SHP77 (cell line): ENCODE data around the gene EPN3.
A peak's percentile ranks its signal among the peaks of the same experiment; 100 is the strongest.

Experiments used
- DNase-seq, 2 experiments: peaks; one replicate each; lab custom pipeline; 2025; lab: John Stamatoyannopoulos, UW

Gene EPN3

GRCh38 chr17:50589095-50589705, 56.7 kb downstream of the EPN3 start:
- no peak for DNase-seq

DNA sequence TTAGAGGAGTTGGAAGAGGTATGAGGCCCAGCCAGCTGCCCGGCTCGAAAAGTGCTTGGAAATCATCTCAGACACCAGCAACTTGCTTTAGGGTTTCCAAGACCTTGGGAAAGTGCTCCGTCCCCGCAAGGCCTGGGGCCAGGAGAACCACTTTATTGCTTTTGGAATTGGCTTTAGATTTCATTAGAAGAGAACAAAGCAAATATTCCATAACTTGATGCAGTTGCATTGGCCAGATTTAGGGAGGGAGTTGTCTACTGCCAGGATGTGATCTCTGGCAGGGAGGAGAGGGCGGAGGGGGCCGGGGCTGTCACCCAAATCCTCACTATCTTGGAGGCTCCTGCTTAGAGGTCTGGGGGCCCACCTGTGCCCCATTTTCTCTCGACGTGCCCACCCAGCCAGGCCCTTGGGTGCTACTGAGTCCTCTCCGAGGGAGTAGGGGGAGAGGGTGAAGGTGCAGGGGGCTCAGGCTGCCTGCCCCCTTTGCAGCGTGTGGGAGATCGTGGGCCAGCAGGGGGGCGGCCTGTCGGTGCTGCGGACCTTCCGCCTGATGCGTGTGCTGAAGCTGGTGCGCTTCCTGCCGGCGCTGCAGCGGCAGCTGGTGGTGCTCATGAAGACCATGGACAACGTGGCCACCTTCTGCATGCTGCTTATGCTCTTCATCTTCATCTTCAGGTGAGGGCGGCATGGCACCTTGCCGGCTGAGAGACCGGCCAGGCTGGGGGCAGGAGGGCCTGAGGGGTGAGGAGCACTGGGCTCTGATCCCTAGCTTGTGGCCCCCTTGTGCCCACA, 58.6 kb downstream of the EPN3 start:
- no peak for DNase-seq

DNA sequence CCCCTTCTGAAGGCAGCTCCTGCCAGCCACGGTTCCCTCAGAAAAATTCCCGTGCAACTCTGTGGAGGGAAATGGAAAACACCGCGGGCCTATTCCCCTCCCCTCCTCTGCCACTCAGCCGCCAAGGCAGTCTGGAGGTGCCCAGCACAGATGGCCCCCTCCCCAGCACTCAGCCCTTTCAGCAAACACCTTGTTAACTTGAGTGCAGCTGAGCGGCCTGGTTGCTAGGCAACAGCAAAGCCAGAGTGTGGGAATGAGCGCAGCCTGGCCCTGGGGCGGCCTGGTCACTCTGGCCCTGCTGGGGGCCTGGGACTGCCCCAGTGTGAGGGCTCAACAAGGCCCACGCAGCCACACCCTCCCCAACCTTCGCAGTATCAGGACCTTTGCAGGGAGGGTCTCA, 60.8 kb downstream of the EPN3 start:
- peak; percentile 81 to 87 for DNase-seq
